ENCODE data around the gene POLR3A. TPM values are rescaled to one million over a fixed set of nuclear protein-coding genes. Genes with fewer than 3 reads are reported as not detected.
A peak's percentile ranks its signal among the peaks of the same experiment; 100 is the strongest.
"Not testable (repeated sequence)": the region's sequence is repeated elsewhere in the genome, so short reads cannot be mapped to it uniquely, and the experiment has no call there.

The POLR3A gene
- total and polyA plus RNA-seq, 5 donors, result 3.9 to 10.2 (median 8.7) TPM

- Histone ChIP-seq H3K27me3 (ENCODE audit: control insufficient read depth, insufficient read depth) (no peaks in the 10 kb centered on the region), H3K4me1 (ENCODE audit: control insufficient read depth, insufficient read depth, low read length) (no peaks in the 10 kb centered on the region), H3K9me3 (ENCODE audit: control insufficient read depth, low read length) (no peaks in the 10 kb centered on the region), H3K4me3 (ENCODE audit: low read length) (no peak overlapping the region), H3K27ac (ENCODE audit: low read length) (no peak overlapping the region)
- DNase-seq (no peak), ATAC-seq (no peak)
- intact Hi-C loops (cut with DNase I), result no loop called here
These were observed 29.1 kb downstream of the POLR3A start for GRCh38 chr10:78000206-78000605.

GRCh38 chr10:77998780-77999179, 30.5 kb downstream of the POLR3A start:
- H3K27ac ChIP-seq (ENCODE audit: low read length); DNase-seq; intact Hi-C loops (cut with DNase I); ATAC-seq; H3K9me3 ChIP-seq (ENCODE audit: control insufficient read depth, low read length); H3K4me3 ChIP-seq (ENCODE audit: low read length); H3K4me1 ChIP-seq (ENCODE audit: control insufficient read depth, insufficient read depth, low read length); H3K27me3 ChIP-seq (ENCODE audit: control insufficient read depth, insufficient read depth): not testable (repeated sequence)
- 98% methylated on average over 5 of the region's 5 CpGs for WGBS

GRCh38 chr10:77993620-77994019, 35.7 kb downstream of the POLR3A start:
- Histone ChIP-seq H3K4me3 (ENCODE audit: low read length) (no peak overlapping the region), H3K4me1 (ENCODE audit: control insufficient read depth, insufficient read depth, low read length) (no peaks in the 10 kb centered on the region), H3K9me3 (ENCODE audit: control insufficient read depth, low read length) (no peaks in the 10 kb centered on the region), H3K27ac (ENCODE audit: low read length) (no peak overlapping the region), H3K27me3 (ENCODE audit: control insufficient read depth, insufficient read depth) (no peaks in the 10 kb centered on the region)
- no peak for ATAC-seq
- DNase-seq, result no peak
- 95% methylated on average over 3 of the region's 3 CpGs for whole genome bisulfite sequencing
- intact Hi-C loops (cut with DNase I), result no loop called here

GRCh38 chr10:77989081-77989724, 40.1 kb downstream of the POLR3A start:
- DNase-seq (peak; percentile 33 to 77 (median 67)), ATAC-seq (peak; percentile 92 to 94)
- no peak overlapping the region for H3K4me3 ChIP-seq (ENCODE audit: low read length)
- 70% methylated on average over 11 of the region's 11 CpGs for WGBS
- H3K4me1 ChIP-seq (ENCODE audit: control insufficient read depth, insufficient read depth, low read length), result no peaks in the 10 kb centered on the region
- intact Hi-C loops (cut with DNase I), result no loop called here
- no peaks in the 10 kb centered on the region for H3K27me3 ChIP-seq (ENCODE audit: control insufficient read depth, insufficient read depth)
- H3K9me3 ChIP-seq (ENCODE audit: control insufficient read depth, low read length), result no peaks in the 10 kb centered on the region
- peak overlapping the region; percentile 90 for H3K27ac ChIP-seq (ENCODE audit: low read length)

- WGBS, result 88% methylated on average over 7 of the region's 7 CpGs
- no peak for ATAC-seq
- no peak overlapping the region for H3K27ac ChIP-seq (ENCODE audit: low read length)
- DNase-seq, result no peak
- no peaks in the 10 kb centered on the region for H3K4me1 ChIP-seq (ENCODE audit: control insufficient read depth, insufficient read depth, low read length)
- intact Hi-C loops (cut with DNase I), result no loop called here
- no peaks in the 10 kb centered on the region for H3K27me3 ChIP-seq (ENCODE audit: control insufficient read depth, insufficient read depth)
- no peaks in the 10 kb centered on the region for H3K9me3 ChIP-seq (ENCODE audit: control insufficient read depth, low read length)
- H3K4me3 ChIP-seq (ENCODE audit: low read length), result no peak overlapping the region
These were observed 41.6 kb downstream of the POLR3A start for GRCh38 chr10:77987671-77988255.

- H3K27me3 ChIP-seq (ENCODE audit: control insufficient read depth, insufficient read depth), result no peaks in the 10 kb centered on the region
- no peaks in the 10 kb centered on the region for H3K9me3 ChIP-seq (ENCODE audit: control insufficient read depth, low read length)
- H3K4me3 ChIP-seq (ENCODE audit: low read length), result no peak overlapping the region
- H3K4me1 ChIP-seq (ENCODE audit: control insufficient read depth, insufficient read depth, low read length), result no peaks in the 10 kb centered on the region
- ATAC-seq (no peak), DNase-seq (no peak)
- intact Hi-C loops (cut with DNase I), result loop anchor here in 1 of 4 donors (5.0 kb wide), 1 partner anchor 143 kb away; no protein-coding TSS in a partner anchor
- 88% methylated on average over 4 of the region's 4 CpGs for WGBS
- no peak overlapping the region for H3K27ac ChIP-seq (ENCODE audit: low read length)
These were observed 44.3 kb downstream of the POLR3A start for GRCh38 chr10:77984986-77985385.

- DNase-seq, result no peak
- intact Hi-C loops (cut with DNase I), result loop anchor here in 1 of 4 donors (5.0 kb wide), 1 partner anchor 141 kb away; no protein-coding TSS in a partner anchor
- Histone ChIP-seq H3K27ac (ENCODE audit: low read length) (no peak overlapping the region), H3K4me3 (ENCODE audit: low read length) (no peak overlapping the region), H3K9me3 (ENCODE audit: control insufficient read depth, low read length) (no peaks in the 10 kb centered on the region), H3K27me3 (ENCODE audit: control insufficient read depth, insufficient read depth) (no peaks in the 10 kb centered on the region), H3K4me1 (ENCODE audit: control insufficient read depth, insufficient read depth, low read length) (no peaks in the 10 kb centered on the region)
- ATAC-seq, result peak; percentile 29 to 81
- 51% methylated on average over 16 of the region's 16 CpGs for WGBS
These were observed 45.7 kb downstream of the POLR3A start for GRCh38 chr10:77983384-77984341.

- ATAC-seq, result no peak
- intact Hi-C loops (cut with DNase I), result loop anchor here in 1 of 4 donors (5.0 kb wide), 1 partner anchor 139 kb away; no protein-coding TSS in a partner anchor
These were observed 48.0 kb downstream of the POLR3A start for GRCh38 chr10:77981281-77981680.

GRCh38 chr10:77979221-77979620, 50.1 kb downstream of the POLR3A start:
- no peak for DNase-seq
- 97% methylated on average over 10 of the region's 10 CpGs for WGBS
- no peaks in the 10 kb centered on the region for H3K4me1 ChIP-seq (ENCODE audit: control insufficient read depth, insufficient read depth, low read length)
- no peaks in the 10 kb centered on the region for H3K9me3 ChIP-seq (ENCODE audit: control insufficient read depth, low read length)
- no peak overlapping the region for H3K4me3 ChIP-seq (ENCODE audit: low read length)
- no peak for ATAC-seq
- H3K27ac ChIP-seq (ENCODE audit: low read length), result no peak overlapping the region
- intact Hi-C loops (cut with DNase I), result loop anchor here in 3 of 4 donors (10.0 kb wide), 1 partner anchor 134 kb away; no protein-coding TSS in a partner anchor
- no peaks in the 10 kb centered on the region for H3K27me3 ChIP-seq (ENCODE audit: control insufficient read depth, insufficient read depth)

More at GRCh38 chr10:77981281-77981680, 48.0 kb downstream of the POLR3A start:
- WGBS, result 97% methylated on average over 13 of the region's 13 CpGs
- no peaks in the 10 kb centered on the region for H3K9me3 ChIP-seq (ENCODE audit: control insufficient read depth, low read length)
- no peaks in the 10 kb centered on the region for H3K4me1 ChIP-seq (ENCODE audit: control insufficient read depth, insufficient read depth, low read length)
- H3K27me3 ChIP-seq (ENCODE audit: control insufficient read depth, insufficient read depth), result no peaks in the 10 kb centered on the region
- no peak for DNase-seq
- H3K4me3 ChIP-seq (ENCODE audit: low read length), result no peak overlapping the region
- no peak overlapping the region for H3K27ac ChIP-seq (ENCODE audit: low read length)

GRCh38 chr10:77978360-77978759, 51.0 kb downstream of the POLR3A start:
- ATAC-seq (no peak), DNase-seq (no peak)
- 92% methylated on average over 6 of the region's 6 CpGs for WGBS
- no peak overlapping the region for H3K27ac ChIP-seq (ENCODE audit: low read length)
- no peaks in the 10 kb centered on the region for H3K4me1 ChIP-seq (ENCODE audit: control insufficient read depth, insufficient read depth, low read length)
- H3K4me3 ChIP-seq (ENCODE audit: low read length), result no peak overlapping the region
- no peaks in the 10 kb centered on the region for H3K27me3 ChIP-seq (ENCODE audit: control insufficient read depth, insufficient read depth)
- H3K9me3 ChIP-seq (ENCODE audit: control insufficient read depth, low read length), result no peaks in the 10 kb centered on the region
- intact Hi-C loops (cut with DNase I), result loop anchor here in 3 of 4 donors (10.0 kb wide), 1 partner anchor 134 kb away; no protein-coding TSS in a partner anchor

All from right cardiac atrium (tissue), 5 donors.